Mammary epithelial cell (primary cell): Measurements from ENCODE around the gene USF3.

Experiments used
- CTCF ChIP-seq, 2 donors: IDR thresholded peaks in 1 of 2; conservative IDR thresholded peaks in 1 of 2; 2 replicates each; pipeline ENCODE4 v1.5.1; 2011 to 2012; ENCODE audit warnings: inconsistent platforms in 2 of 2, low read length in 2 of 2, mild to moderate bottlenecking in 2 of 2, control low read depth in 1 of 2, low read depth in 1 of 2; ENCODE audit not compliant: insufficient read depth in 1 of 2; ENCODE audit errors: extremely low read depth in 1 of 2
- EZH2 ChIP-seq: IDR thresholded peaks from 2 replicates; pipeline ENCODE4 v1.6.1; 2012; ENCODE audit warnings: low read length, inconsistent platforms, borderline replicate concordance

- TF ChIP-seq EZH2 (no peak), CTCF (conservative IDR thresholded peaks at IDR 0.05 in 1 of 2, IDR thresholded peaks at IDR 0.05 in 1 of 2; ENCODE audit: extremely low read depth in 1 of 2, insufficient read depth in 1 of 2, low read depth in 1 of 2, low read length in 2 of 2) (no peak)
Observed at GRCh38 chr3:113663761-113664160, 32.7 kb downstream of the USF3 start.
